Karpas-422 (cell line): ENCODE measurements around the gene ZBTB16. TPM values are rescaled to one million over a fixed set of nuclear protein-coding genes. Genes with fewer than 3 reads are reported as not detected.

Experiments used
- DNase-seq: peaks from one replicate; pipeline ENCODE4 v3.0.0-alpha.2; 2015
- H2AFZ ChIP-seq: fragments of 200-600 bp; sonication (generic); 2 replicates; pipeline ENCODE4 v1.6.1; 2014; ENCODE audit warnings: antibody characterized with exemption, low read length, mixed read lengths
- H3K27ac ChIP-seq: fragments of 200-600 bp; sonication (generic); 2 replicates; pipeline ENCODE4 v1.5.1; 2014; ENCODE audit warnings: mild to moderate bottlenecking, low read length, moderate library complexity
- H3K27me3 ChIP-seq: fragments of 200-600 bp; sonication (generic); 2 replicates; pipeline ENCODE4 v1.6.1; 2014; ENCODE audit warnings: low read length, mixed read lengths
- H3K36me3 ChIP-seq: fragments of 200-600 bp; sonication (generic); 2 replicates; pipeline ENCODE4 v1.6.1; 2014; ENCODE audit warnings: low read length, mixed read lengths; ENCODE audit not compliant: insufficient read depth
- H3K4me1 ChIP-seq: fragments of 200-600 bp; sonication (generic); 2 replicates; pipeline ENCODE4 v1.6.1; 2014; ENCODE audit warnings: mild to moderate bottlenecking, low read length, mixed read lengths
- H3K4me2 ChIP-seq: fragments of 200-600 bp; sonication (generic); 2 replicates; pipeline ENCODE4 v1.6.1; 2014; ENCODE audit warnings: low read length, low read depth, mild to moderate bottlenecking; ENCODE audit not compliant: poor library complexity, severe bottlenecking
- H3K4me3 ChIP-seq: fragments of 200-600 bp; sonication (generic); 2 replicates; pipeline ENCODE4 v1.5.1; 2014; ENCODE audit warnings: mild to moderate bottlenecking, antibody characterized with exemption, low read length, mixed read lengths
- H3K79me2 ChIP-seq: fragments of 200-600 bp; sonication (generic); 2 replicates; pipeline ENCODE4 v1.6.1; 2014; ENCODE audit warnings: mild to moderate bottlenecking, low read length, mixed read lengths
- H3K9ac ChIP-seq: fragments of 200-600 bp; sonication (generic); 2 replicates; pipeline ENCODE4 v1.6.0; 2014; ENCODE audit warnings: low read length
- H3K9me2 ChIP-seq: fragments of 200-600 bp; sonication (generic), shearing (Covaris generic); replicated peaks from 2 replicates; pipeline ENCODE4 v1.6.0; 2014; ENCODE audit warnings: mild to moderate bottlenecking, low read length, moderate library complexity; ENCODE audit not compliant: insufficient read depth
- H3K9me3 ChIP-seq: fragments of 300-700, 200-600 bp; sonication (generic); 2 replicates; pipeline ENCODE4 v1.6.1; 2014; ENCODE audit warnings: low read length, mixed read lengths
- H4K20me1 ChIP-seq: fragments of 200-600 bp; sonication (generic); 2 replicates; pipeline ENCODE4 v1.6.1; 2014; ENCODE audit warnings: mild to moderate bottlenecking, antibody characterized with exemption, low read length, low read depth; ENCODE audit not compliant: insufficient read depth
- total RNA-seq: library from RNA; depleted of rRNA; stranded (reverse); fragments of >200 nt; shearing (Covaris generic); gene quantifications from 2 replicates; pipeline ENCODE4 v1.2.3, GENCODE V29; 2014; ENCODE audit warnings: low replicate concordance

ZBTB16 gene
- total RNA-seq, 1 experiment from 2014 or later = not detected

DNA sequence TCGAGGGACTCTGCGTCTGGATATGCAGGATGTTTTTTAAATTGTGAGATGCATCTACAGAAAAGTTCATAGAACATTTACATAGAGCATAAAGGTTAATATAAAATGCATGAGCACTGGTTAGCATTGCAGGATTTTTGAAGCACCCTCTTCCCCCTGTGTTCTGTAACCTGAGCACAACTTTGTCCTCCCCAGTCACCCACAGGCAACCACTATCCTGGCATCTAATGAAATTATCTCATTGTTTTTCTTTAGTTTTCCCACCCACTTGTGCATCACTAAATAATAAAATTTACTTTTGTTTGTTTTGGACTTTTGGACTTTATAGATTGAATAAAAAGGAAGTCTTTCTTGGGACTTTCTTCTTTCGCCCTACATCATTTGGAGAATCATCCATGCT is 226.7 kb downstream of the ZBTB16 start:
- Histone ChIP-seq H3K4me3 (no peak overlapping the region), H3K27ac (no peak overlapping the region), H3K79me2 (no peaks in the 10 kb centered on the region), H3K9me3 (no peaks in the 10 kb centered on the region), H3K9ac (no peak overlapping the region), H3K4me2 (no peak overlapping the region), H3K9me2 (no peaks in the 10 kb centered on the region), H4K20me1 (no peaks in the 10 kb centered on the region), H2AFZ (no peak overlapping the region), H3K36me3 (no peaks in the 10 kb centered on the region), H3K4me1 (no peaks in the 10 kb centered on the region), H3K27me3 (no peaks in the 10 kb centered on the region)
- no peak for DNase-seq

DNA sequence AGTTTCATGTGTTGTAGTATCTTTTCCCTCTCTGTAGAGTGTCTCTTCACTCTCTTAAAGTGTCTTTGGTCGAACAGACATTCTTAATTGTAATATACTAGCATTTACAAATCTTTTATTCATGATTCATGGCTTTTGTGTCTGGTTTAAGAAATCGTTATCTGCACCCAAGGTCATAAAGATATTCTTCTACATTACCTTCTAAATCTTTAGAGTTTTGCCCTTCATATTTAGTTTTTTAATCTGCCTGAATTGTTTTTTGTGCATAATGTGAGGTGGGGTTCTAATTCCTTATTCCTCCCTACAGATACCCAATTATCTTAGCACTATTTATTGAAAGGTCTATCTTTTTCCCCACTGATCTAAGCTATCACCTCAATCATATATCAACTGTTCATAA is 227.6 kb downstream of the ZBTB16 start:
- H3K79me2 ChIP-seq = no peaks in the 10 kb centered on the region
- H4K20me1 ChIP-seq = no peaks in the 10 kb centered on the region
- no peaks in the 10 kb centered on the region for H3K27me3 ChIP-seq
- H3K4me3 ChIP-seq = no peak overlapping the region
- H2AFZ ChIP-seq = no peak overlapping the region
- no peaks in the 10 kb centered on the region for H3K4me1 ChIP-seq
- no peak overlapping the region for H3K4me2 ChIP-seq
- no peak overlapping the region for H3K9ac ChIP-seq
- no peaks in the 10 kb centered on the region for H3K36me3 ChIP-seq
- H3K9me2 ChIP-seq = no peaks in the 10 kb centered on the region
- H3K9me3 ChIP-seq = no peaks in the 10 kb centered on the region
- DNase-seq = no peak
- no peak overlapping the region for H3K27ac ChIP-seq

GRCh38 chr11:114288136-114288535 is 228.6 kb downstream of the ZBTB16 start:
- Histone ChIP-seq H3K4me2 (no peak overlapping the region), H3K9me2 (no peaks in the 10 kb centered on the region), H3K9ac (no peak overlapping the region), H3K27me3 (no peaks in the 10 kb centered on the region), H3K36me3 (no peaks in the 10 kb centered on the region), H3K9me3 (no peaks in the 10 kb centered on the region), H3K4me3 (no peak overlapping the region), H3K27ac (no peak overlapping the region), H4K20me1 (no peaks in the 10 kb centered on the region), H2AFZ (no peak overlapping the region), H3K79me2 (no peaks in the 10 kb centered on the region), H3K4me1 (no peaks in the 10 kb centered on the region)
- no peak for DNase-seq

DNA sequence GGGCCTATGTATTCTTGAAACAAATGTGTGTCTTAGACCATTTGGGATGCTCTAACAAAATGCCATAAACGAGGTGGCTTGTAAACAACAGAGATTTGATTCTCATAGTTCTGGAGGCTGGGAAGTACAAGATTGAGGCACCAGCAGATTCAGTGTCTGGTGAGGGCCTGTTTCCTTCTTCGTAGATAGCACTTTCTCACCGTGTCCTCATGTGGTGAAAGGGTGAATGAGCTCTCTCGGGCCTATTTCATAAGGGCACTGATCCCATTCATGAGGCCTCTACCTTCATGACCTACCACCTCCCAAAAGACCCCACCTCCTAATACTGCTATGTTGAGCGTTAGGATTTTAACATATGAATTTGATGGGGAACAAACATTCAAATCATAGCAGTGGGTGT is 230.3 kb downstream of the ZBTB16 start:
- Histone ChIP-seq H3K27me3 (no peaks in the 10 kb centered on the region), H3K36me3 (no peaks in the 10 kb centered on the region), H3K4me1 (no peaks in the 10 kb centered on the region), H3K27ac (no peak overlapping the region), H3K4me2 (no peak overlapping the region), H3K79me2 (no peaks in the 10 kb centered on the region), H3K9me2 (no peaks in the 10 kb centered on the region), H3K9ac (no peak overlapping the region), H3K4me3 (no peak overlapping the region), H4K20me1 (no peaks in the 10 kb centered on the region), H3K9me3 (no peaks in the 10 kb centered on the region), H2AFZ (no peak overlapping the region)
- DNase-seq = no peak

GRCh38 chr11:114290503-114291235 is 231.2 kb downstream of the ZBTB16 start:
- DNase-seq = no peak
- Histone ChIP-seq H2AFZ (no peak overlapping the region), H3K4me2 (no peak overlapping the region)

GRCh38 chr11:114291381-114291780 is 231.9 kb downstream of the ZBTB16 start:
- no peaks in the 10 kb centered on the region for H3K9me3 ChIP-seq
- no peak overlapping the region for H3K9ac ChIP-seq
- no peaks in the 10 kb centered on the region for H4K20me1 ChIP-seq
- no peak for DNase-seq
- H3K9me2 ChIP-seq = no peaks in the 10 kb centered on the region
- H3K36me3 ChIP-seq = no peaks in the 10 kb centered on the region
- H3K79me2 ChIP-seq = no peaks in the 10 kb centered on the region
- H3K4me2 ChIP-seq = no peak overlapping the region
- no peaks in the 10 kb centered on the region for H3K4me1 ChIP-seq
- H3K27ac ChIP-seq = no peak overlapping the region
- H3K27me3 ChIP-seq = no peaks in the 10 kb centered on the region
- no peak overlapping the region for H3K4me3 ChIP-seq
- no peak overlapping the region for H2AFZ ChIP-seq

More at GRCh38 chr11:114290503-114291235, 231.2 kb downstream of the ZBTB16 start:
- H3K27ac ChIP-seq = no peak overlapping the region
- H3K27me3 ChIP-seq = no peaks in the 10 kb centered on the region
- H3K4me1 ChIP-seq = no peaks in the 10 kb centered on the region
- no peaks in the 10 kb centered on the region for H3K9me3 ChIP-seq
- no peaks in the 10 kb centered on the region for H3K9me2 ChIP-seq
- H4K20me1 ChIP-seq = no peaks in the 10 kb centered on the region
- H3K4me3 ChIP-seq = no peak overlapping the region
- no peak overlapping the region for H3K9ac ChIP-seq
- no peaks in the 10 kb centered on the region for H3K79me2 ChIP-seq
- no peaks in the 10 kb centered on the region for H3K36me3 ChIP-seq

DNA sequence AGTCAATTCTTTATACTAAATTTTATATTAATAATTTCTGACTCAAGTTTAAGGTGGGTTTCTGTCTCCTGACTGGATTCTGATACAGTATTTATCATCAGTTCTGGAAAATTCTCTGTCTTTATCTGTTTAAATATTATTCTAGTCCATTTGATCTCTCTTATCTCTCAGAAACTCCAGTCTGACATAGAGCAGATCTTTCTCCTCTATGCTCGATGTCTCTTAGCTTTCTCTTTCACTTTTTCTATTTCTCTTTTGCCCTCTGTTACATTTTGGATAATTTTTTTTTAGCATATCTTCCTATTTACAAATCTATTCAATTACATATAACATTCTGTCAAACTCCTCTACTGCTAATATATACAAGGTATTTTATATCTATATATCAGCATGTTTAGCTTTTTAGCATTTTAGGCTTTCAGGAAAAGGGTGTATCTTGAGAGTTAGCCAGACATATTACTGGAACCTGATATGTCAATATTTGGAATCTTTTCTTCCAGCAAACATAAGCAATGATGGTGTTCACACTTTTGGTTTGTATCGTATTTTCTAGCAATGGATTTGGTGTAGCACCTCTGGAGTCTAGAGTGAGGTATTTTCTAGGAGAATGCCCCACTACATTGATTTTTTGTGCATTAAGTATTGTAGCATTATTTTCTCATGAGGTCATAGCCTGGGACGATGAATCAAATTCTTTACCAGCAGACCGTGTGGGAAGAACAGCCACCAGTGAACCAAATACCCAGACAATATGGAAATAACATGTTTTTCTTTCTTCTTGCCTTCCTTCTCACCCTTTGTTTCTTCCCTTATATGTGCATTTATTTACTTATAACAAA is 232.6 kb downstream of the ZBTB16 start:
- no peak overlapping the region for H3K4me2 ChIP-seq
- H3K27ac ChIP-seq = no peak overlapping the region
- H2AFZ ChIP-seq = no peak overlapping the region
- no peak for DNase-seq
- no peaks in the 10 kb centered on the region for H4K20me1 ChIP-seq
- no peaks in the 10 kb centered on the region for H3K79me2 ChIP-seq
- H3K27me3 ChIP-seq = no peaks in the 10 kb centered on the region
- H3K9ac ChIP-seq = no peak overlapping the region
- H3K9me2 ChIP-seq = no peaks in the 10 kb centered on the region
- H3K36me3 ChIP-seq = no peaks in the 10 kb centered on the region
- no peak overlapping the region for H3K4me3 ChIP-seq
- no peaks in the 10 kb centered on the region for H3K9me3 ChIP-seq
- H3K4me1 ChIP-seq = no peaks in the 10 kb centered on the region

DNA sequence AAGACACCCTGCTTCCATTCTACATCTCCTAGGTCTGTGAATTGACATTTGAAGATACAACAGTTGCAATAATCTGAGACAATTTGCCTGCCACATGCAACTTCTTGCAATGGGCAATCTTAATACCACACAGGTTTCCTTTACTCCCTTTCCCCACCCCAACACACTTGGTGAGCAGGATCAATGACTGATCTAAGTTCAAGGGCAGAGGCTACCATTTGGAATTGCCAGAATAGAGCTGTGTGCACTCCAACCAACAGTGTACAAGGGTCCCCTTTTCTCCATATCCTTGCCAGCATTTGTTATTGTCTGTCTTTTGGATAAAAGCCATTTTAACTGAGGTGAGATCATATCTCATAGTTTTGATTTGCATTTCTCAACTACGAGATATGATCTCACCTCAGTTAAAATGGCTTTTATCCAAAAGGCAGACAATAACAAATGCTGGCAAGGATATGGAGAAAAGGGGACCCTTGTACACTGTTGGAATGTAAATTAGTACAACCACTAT is 233.7 kb downstream of the ZBTB16 start:
- H4K20me1 ChIP-seq = no peaks in the 10 kb centered on the region

More for the DNA sequence above, 233.7 kb downstream of the ZBTB16 start:
- Histone ChIP-seq H3K79me2 (no peaks in the 10 kb centered on the region), H2AFZ (no peak overlapping the region), H3K9me3 (no peaks in the 10 kb centered on the region), H3K9ac (no peak overlapping the region), H3K36me3 (no peaks in the 10 kb centered on the region), H3K4me2 (no peak overlapping the region), H3K4me1 (no peaks in the 10 kb centered on the region), H3K4me3 (no peak overlapping the region), H3K27ac (no peak overlapping the region), H3K9me2 (no peaks in the 10 kb centered on the region), H3K27me3 (no peaks in the 10 kb centered on the region)
- no peak for DNase-seq
